MM.1S (cell line): ENCODE measurements around the gene PROK1.

Experiments used
- DNase-seq: peaks from one replicate; pipeline ENCODE4 v3.0.0-alpha.2; 2015
- H2AFZ ChIP-seq: fragments of 300-600 bp; sonication (generic); 2 replicates; pipeline ENCODE4 v1.6.0; 2016; ENCODE audit warnings: antibody characterized with exemption, low read length
- H3F3A ChIP-seq: fragments of 300-600 bp; sonication (generic); 2 replicates; pipeline ENCODE4 v1.6.1; 2016; ENCODE audit warnings: mild to moderate bottlenecking, antibody characterized with exemption, low read length, moderate library complexity, mixed read lengths; ENCODE audit not compliant: insufficient read depth
- H3K27ac ChIP-seq: fragments of 300-600 bp; sonication (generic); 2 replicates; pipeline ENCODE4 v1.5.1; 2016; ENCODE audit warnings: mild to moderate bottlenecking, low read length
- H3K27me3 ChIP-seq: fragments of 300-600 bp; sonication (generic); replicated peaks from 2 replicates; pipeline ENCODE4 v1.6.0; 2016; ENCODE audit warnings: low read length; ENCODE audit not compliant: insufficient read depth
- H3K36me3 ChIP-seq: fragments of 300-600 bp; sonication (generic); replicated peaks from 2 replicates; pipeline ENCODE4 v1.6.1; 2016; ENCODE audit warnings: mild to moderate bottlenecking, low read length, mixed read lengths; ENCODE audit not compliant: insufficient read depth
- H3K4me1 ChIP-seq: fragments of 300-600 bp; sonication (generic); 2 replicates; pipeline ENCODE4 v1.6.1; 2016; ENCODE audit warnings: low read length, mixed read lengths
- H3K4me2 ChIP-seq: fragments of 300-600 bp; sonication (generic); 2 replicates; pipeline ENCODE4 v1.6.0; 2016; ENCODE audit warnings: low read depth, low read length
- H3K4me3 ChIP-seq: fragments of 300-600 bp; sonication (generic); 2 replicates; pipeline ENCODE4 v1.5.1; 2016; ENCODE audit warnings: low read length, mixed read lengths
- H3K79me2 ChIP-seq: fragments of 300-600 bp; sonication (generic); 2 replicates; pipeline ENCODE4 v1.6.1; 2016; ENCODE audit warnings: mixed run types, low read length, mixed read lengths
- H3K9ac ChIP-seq: fragments of 300-600 bp; sonication (generic); 2 replicates; pipeline ENCODE4 v1.6.1; 2016; ENCODE audit warnings: low read length, mixed read lengths
- H3K9me2 ChIP-seq: fragments of 300-600 bp; sonication (generic); replicated peaks from 2 replicates; pipeline ENCODE4 v1.6.1; 2016; ENCODE audit warnings: mild to moderate bottlenecking, low read length, mixed read lengths; ENCODE audit not compliant: insufficient read depth
- H3K9me3 ChIP-seq: fragments of 300-600 bp; sonication (generic); replicated peaks from 2 replicates; pipeline ENCODE4 v1.6.1; 2016; ENCODE audit warnings: mild to moderate bottlenecking, low read length, mixed read lengths; ENCODE audit not compliant: insufficient read depth
- H4K20me1 ChIP-seq: fragments of 300-600 bp; sonication (generic); 2 replicates; pipeline ENCODE4 v1.6.1; 2016; ENCODE audit warnings: mild to moderate bottlenecking, low read length, moderate library complexity, mixed read lengths; ENCODE audit not compliant: insufficient read depth
- CTCF ChIP-seq: fragments of 300-600 bp; sonication (generic); IDR thresholded peaks from 2 replicates; pipeline ENCODE4 v1.5.1; 2016; ENCODE audit warnings: antibody characterized with exemption, low read length, mixed read lengths
- EZH2 ChIP-seq: fragments of 300-600 bp; sonication (generic); optimal IDR thresholded peaks from 2 replicates; pipeline ENCODE3; 2017; ENCODE audit warnings: low read depth, mild to moderate bottlenecking, antibody characterized with exemption, low read length, mixed read lengths
- EZH2phosphoT487 ChIP-seq: fragments of 300-600 bp; sonication (generic); IDR thresholded peaks from 2 replicates; pipeline ENCODE4 v1.6.1; 2018; ENCODE audit warnings: antibody characterized with exemption, low read length

PROK1 gene

GRCh38 chr1:110477041-110477440, 26.1 kb downstream of the PROK1 start:
- Histone ChIP-seq H4K20me1 (no peaks in the 10 kb centered on the region), H3K9ac (no peak overlapping the region), H3K9me3 (no peaks in the 10 kb centered on the region), H3K9me2 (no peaks in the 10 kb centered on the region), H3F3A (no peaks in the 10 kb centered on the region), H3K4me1 (no peaks in the 10 kb centered on the region), H3K79me2 (no peaks in the 10 kb centered on the region), H3K4me3 (no peak overlapping the region), H3K27ac (no peak overlapping the region), H3K36me3 (no peaks in the 10 kb centered on the region), H3K27me3 (no peaks in the 10 kb centered on the region), H2AFZ (no peak overlapping the region), H3K4me2 (no peak overlapping the region)
- DNase-seq: no peak
- no peak for TF ChIP-seq CTCF
- TF ChIP-seq EZH2phosphoT487: no peak
- no peak for TF ChIP-seq EZH2

- H3K4me3 ChIP-seq: no peak overlapping the region
- H3K79me2 ChIP-seq: no peaks in the 10 kb centered on the region
- TF ChIP-seq EZH2 (no peak), CTCF (0 out of 2 replicates have a peak, but pooled peaks have one; percentile 11)
- H3K9me3 ChIP-seq: no peaks in the 10 kb centered on the region
- no peak overlapping the region for H3K9ac ChIP-seq
- H3K27ac ChIP-seq: no peak overlapping the region
- no peaks in the 10 kb centered on the region for H3K9me2 ChIP-seq
- H3F3A ChIP-seq: no peaks in the 10 kb centered on the region
- DNase-seq: no peak
- no peaks in the 10 kb centered on the region for H3K4me1 ChIP-seq
- H3K4me2 ChIP-seq: no peak overlapping the region
- no peaks in the 10 kb centered on the region for H3K27me3 ChIP-seq
- no peak overlapping the region for H2AFZ ChIP-seq
- no peaks in the 10 kb centered on the region for H3K36me3 ChIP-seq
- no peaks in the 10 kb centered on the region for H4K20me1 ChIP-seq
These were observed 26.6 kb downstream of the PROK1 start for GRCh38 chr1:110477445-110477957.

GRCh38 chr1:110477967-110478640, 27.2 kb downstream of the PROK1 start:
- H3K9me3 ChIP-seq: no peaks in the 10 kb centered on the region
- H3K27ac ChIP-seq: no peak overlapping the region
- H3K9ac ChIP-seq: no peak overlapping the region
- no peaks in the 10 kb centered on the region for H3K79me2 ChIP-seq
- no peaks in the 10 kb centered on the region for H3K36me3 ChIP-seq
- H3K9me2 ChIP-seq: no peaks in the 10 kb centered on the region
- TF ChIP-seq EZH2phosphoT487 (no peak), CTCF (no peak), EZH2 (no peak)
- no peak overlapping the region for H3K4me2 ChIP-seq
- H3K4me1 ChIP-seq: no peaks in the 10 kb centered on the region
- H3K27me3 ChIP-seq: no peaks in the 10 kb centered on the region
- H3F3A ChIP-seq: no peaks in the 10 kb centered on the region
- H2AFZ ChIP-seq: no peak overlapping the region
- no peak for DNase-seq
- no peak overlapping the region for H3K4me3 ChIP-seq
- H4K20me1 ChIP-seq: no peaks in the 10 kb centered on the region
